Hepatocyte (in vitro differentiated cells): ENCODE results near the gene DIP2C. TPM values are rescaled to one million over a fixed set of nuclear protein-coding genes. Genes with fewer than 3 reads are reported as not detected.

Source experiments
- DNase-seq: peaks from one replicate; pipeline ENCODE4 v3.0.0-alpha.2; 2016; ENCODE audit warnings: low spot score
- H2AFZ ChIP-seq: fragments of 200-600 bp; sonication (generic); 2 replicates; pipeline ENCODE4 v1.6.0; 2016; ENCODE audit warnings: antibody characterized with exemption, mild to moderate bottlenecking
- H3K27ac ChIP-seq: fragments of 200-600 bp; sonication (generic); 2 replicates; pipeline ENCODE4 v1.5.1; 2016; ENCODE audit warnings: mild to moderate bottlenecking
- H3K27me3 ChIP-seq: fragments of 200-600 bp; sonication (generic); 2 replicates; pipeline ENCODE4 v1.6.1; 2016
- H3K36me3 ChIP-seq: fragments of 200-600 bp; sonication (generic); replicated peaks from 2 replicates; pipeline ENCODE4 v1.5.1; 2016; ENCODE audit warnings: low read depth; ENCODE audit not compliant: insufficient read depth
- H3K4me1 ChIP-seq: fragments of 200-600 bp; sonication (generic); 2 replicates; pipeline ENCODE4 v1.5.1; 2016; ENCODE audit warnings: mild to moderate bottlenecking, moderate library complexity; ENCODE audit not compliant: insufficient read depth
- H3K4me2 ChIP-seq: fragments of 200-600 bp; sonication (generic); 2 replicates; pipeline ENCODE4 v1.6.0; 2016
- H3K4me3 ChIP-seq: fragments of 200-600 bp; sonication (generic); 2 replicates; pipeline ENCODE4 v1.5.1; 2016; ENCODE audit warnings: mild to moderate bottlenecking
- H3K79me2 ChIP-seq: fragments of 200-600 bp; sonication (generic); 2 replicates; pipeline ENCODE4 v1.6.0; 2017; ENCODE audit warnings: mild to moderate bottlenecking
- H3K9me2 ChIP-seq: fragments of 200-600 bp; sonication (generic); replicated peaks from 2 replicates; pipeline ENCODE4 v1.6.0; 2017; ENCODE audit warnings: mild to moderate bottlenecking; ENCODE audit not compliant: insufficient read depth
- H3K9me3 ChIP-seq: fragments of 200-600 bp; sonication (generic); 2 replicates; pipeline ENCODE4 v1.5.1; 2016; ENCODE audit warnings: low read depth, mild to moderate bottlenecking
- H4K20me1 ChIP-seq: fragments of 200-600 bp; sonication (generic); 2 replicates; pipeline ENCODE4 v1.6.0; 2016; ENCODE audit warnings: mild to moderate bottlenecking; ENCODE audit not compliant: insufficient read depth, poor library complexity, severe bottlenecking
- CTCF ChIP-seq: fragments of 200-600 bp; sonication (generic); IDR thresholded peaks from 2 replicates; pipeline ENCODE4 v1.5.1; 2016; ENCODE audit warnings: antibody characterized with exemption, mild to moderate bottlenecking; ENCODE audit not compliant: poor library complexity
- EZH2 ChIP-seq: fragments of 200-600 bp; sonication (generic); IDR thresholded peaks from 2 replicates; pipeline ENCODE4 v1.6.1; 2016; ENCODE audit warnings: antibody characterized with exemption, mild to moderate bottlenecking, borderline replicate concordance
- EZH2phosphoT487 ChIP-seq: fragments of 200-600 bp; sonication (generic); IDR thresholded peaks from one replicate; pipeline ENCODE4 v1.6.1; 2018; ENCODE audit warnings: antibody characterized with exemption, mild to moderate bottlenecking, low read depth, moderate library complexity; ENCODE audit not compliant: unreplicated experiment, severe bottlenecking
- WGBS: methylation state at CpG from one replicate; pipeline ENCODE4 v1.1.6; 2016; ENCODE audit warnings: low lambda C conversion rate; ENCODE audit errors: missing lambda C conversion rate; 5-methylcytosine and 5-hydroxymethylcytosine counted together
- polyA plus RNA-seq: library from polyadenylated mRNA; unstranded; fragments of >200 nt; fragmentation: Nextera tagmentation; extraction: Ambion mirVana; gene quantifications from 2 replicates; pipeline ENCODE4 v1.2.1, GENCODE V29; 2016
- total RNA-seq: library from RNA; depleted of rRNA; stranded (reverse); fragments of >200 nt; gene quantifications from 2 replicates; pipeline ENCODE4 v1.2.3, GENCODE V29; 2014

DIP2C gene
- total and polyA plus RNA-seq, 2 experiments from 2014 or later = 11.1 to 12.8 TPM

- DNase-seq = no peak
- peaks cover 2% of the 10 kb centered on the region for H4K20me1 ChIP-seq
- no peak overlapping the region for H2AFZ ChIP-seq
- WGBS = 97% methylated on average over 3 of the region's 3 CpGs
- no peaks in the 10 kb centered on the region for H3K9me3 ChIP-seq
- H3K27ac ChIP-seq = no peak overlapping the region
- H3K36me3 ChIP-seq = no peaks in the 10 kb centered on the region
- peaks cover 7% of the 10 kb centered on the region for H3K4me1 ChIP-seq
- H3K9me2 ChIP-seq = no peaks in the 10 kb centered on the region
- TF ChIP-seq EZH2phosphoT487 (no peak), CTCF (no peak), EZH2 (no peak)
- no peak overlapping the region for H3K4me3 ChIP-seq
- no peak overlapping the region for H3K4me2 ChIP-seq
- no peaks in the 10 kb centered on the region for H3K27me3 ChIP-seq
- H3K79me2 ChIP-seq = peaks cover 5% of the 10 kb centered on the region
These were observed 457.4 kb downstream of the DIP2C start for GRCh38 chr10:232061-232460.

GRCh38 chr10:230758-231157, 458.7 kb downstream of the DIP2C start:
- WGBS = 90% methylated on average over 9 of the region's 9 CpGs
- no peaks in the 10 kb centered on the region for H4K20me1 ChIP-seq
- no peaks in the 10 kb centered on the region for H3K9me3 ChIP-seq
- H2AFZ ChIP-seq = no peak overlapping the region
- no peak overlapping the region for H3K4me2 ChIP-seq
- no peak for DNase-seq
- H3K79me2 ChIP-seq = peaks cover 5% of the 10 kb centered on the region
- H3K4me3 ChIP-seq = no peak overlapping the region
- H3K36me3 ChIP-seq = no peaks in the 10 kb centered on the region
- peak; percentile 19 for TF ChIP-seq CTCF
- TF ChIP-seq EZH2 = no peak
- peaks cover 7% of the 10 kb centered on the region for H3K4me1 ChIP-seq
- H3K27ac ChIP-seq = no peak overlapping the region
- H3K9me2 ChIP-seq = no peaks in the 10 kb centered on the region
- H3K27me3 ChIP-seq = no peaks in the 10 kb centered on the region

- no peaks in the 10 kb centered on the region for H3K36me3 ChIP-seq
- no peak overlapping the region for H3K27ac ChIP-seq
- H2AFZ ChIP-seq = no peak overlapping the region
- 95% methylated on average over 6 of the region's 6 CpGs for WGBS
- H3K4me3 ChIP-seq = no peak overlapping the region
- H3K79me2 ChIP-seq = peaks cover 8% of the 10 kb centered on the region
- H3K27me3 ChIP-seq = no peaks in the 10 kb centered on the region
- no peaks in the 10 kb centered on the region for H4K20me1 ChIP-seq
- H3K9me3 ChIP-seq = no peaks in the 10 kb centered on the region
- no peak overlapping the region for H3K4me2 ChIP-seq
- DNase-seq = no peak
- no peaks in the 10 kb centered on the region for H3K9me2 ChIP-seq
- TF ChIP-seq EZH2 (no peak), EZH2phosphoT487 (no peak), CTCF (no peak)
- no peaks in the 10 kb centered on the region for H3K4me1 ChIP-seq
These were observed 461.1 kb downstream of the DIP2C start for GRCh38 chr10:228366-228765.

- WGBS = 84% methylated on average over 2 of the region's 2 CpGs
- TF ChIP-seq CTCF (no peak), EZH2phosphoT487 (no peak), EZH2 (no peak)
- H2AFZ ChIP-seq = no peak overlapping the region
These were observed 462.5 kb downstream of the DIP2C start for GRCh38 chr10:227014-227413.

More at GRCh38 chr10:227014-227413, 462.5 kb downstream of the DIP2C start:
- H3K27me3 ChIP-seq = no peaks in the 10 kb centered on the region
- no peak overlapping the region for H3K27ac ChIP-seq
- no peak for DNase-seq
- H3K4me1 ChIP-seq = no peaks in the 10 kb centered on the region
- no peaks in the 10 kb centered on the region for H3K36me3 ChIP-seq
- H3K4me3 ChIP-seq = no peak overlapping the region
- no peaks in the 10 kb centered on the region for H3K9me2 ChIP-seq
- H3K4me2 ChIP-seq = no peak overlapping the region
- H3K79me2 ChIP-seq = peaks cover 8% of the 10 kb centered on the region
- no peaks in the 10 kb centered on the region for H3K9me3 ChIP-seq
- H4K20me1 ChIP-seq = no peaks in the 10 kb centered on the region
